Stomach smooth muscle (tissue), 2 donors: ENCODE results near the gene PPP1R12A.

Experiments
- H3K27ac ChIP-seq: one replicate; pipeline ENCODE4 v1.7.0; 2013; ENCODE audit warnings: mild to moderate bottlenecking, low read length, inconsistent platforms
- H3K27me3 ChIP-seq, 2 donors: one replicate each; pipeline ENCODE4 v1.7.0; 2013; ENCODE audit warnings: low read length in 2 of 2; ENCODE audit not compliant: insufficient read depth in 2 of 2, control insufficient read depth in 1 of 2
- H3K36me3 ChIP-seq, 2 donors: one replicate each; pipeline ENCODE4 v1.7.0; 2013; ENCODE audit warnings: low read length in 2 of 2; ENCODE audit not compliant: control insufficient read depth in 2 of 2, insufficient read depth in 2 of 2
- H3K4me1 ChIP-seq: one replicate; pipeline ENCODE4 v1.7.0; 2013; ENCODE audit warnings: low read length; ENCODE audit not compliant: control insufficient read depth, insufficient read depth
- H3K4me3 ChIP-seq, 2 donors: one replicate each; pipeline ENCODE4 v1.7.0; 2013; ENCODE audit warnings: low read length in 2 of 2
- H3K9ac ChIP-seq, 2 donors: one replicate each; pipeline ENCODE4 v1.7.0; 2013; ENCODE audit warnings: low read length in 2 of 2, mild to moderate bottlenecking in 1 of 2
- H3K9me3 ChIP-seq, 2 donors: one replicate each; pipeline ENCODE4 v1.7.0; 2013; ENCODE audit warnings: low read length in 2 of 2; ENCODE audit not compliant: control insufficient read depth in 2 of 2
- donor health status: healthy.
- donor health status: Pancreatic carcinoma.

Gene PPP1R12A

GRCh38 chr12:79841878-79842265 lies 93.0 kb downstream of the PPP1R12A start:
- H3K27me3 ChIP-seq, result no peaks in the 10 kb centered on the region
- no peak overlapping the region for H3K9ac ChIP-seq
- H3K4me3 ChIP-seq, result no peak overlapping the region
- H3K27ac ChIP-seq, result no peak overlapping the region
- no peaks in the 10 kb centered on the region for H3K9me3 ChIP-seq
- H3K4me1 ChIP-seq, result no peaks in the 10 kb centered on the region
- H3K36me3 ChIP-seq, result peaks cover 19 to 20% of the 10 kb centered on the region in 2 donors

GRCh38 chr12:79841248-79841877 lies 93.5 kb downstream of the PPP1R12A start:
- Histone ChIP-seq H3K4me1 (no peaks in the 10 kb centered on the region), H3K36me3 (peaks cover 19 to 20% of the 10 kb centered on the region in 2 donors), H3K9ac (no peak overlapping the region), H3K27ac (no peak overlapping the region), H3K4me3 (no peak overlapping the region), H3K27me3 (no peaks in the 10 kb centered on the region), H3K9me3 (no peaks in the 10 kb centered on the region)

- Histone ChIP-seq H3K4me1 (peaks cover 5% of the 10 kb centered on the region), H3K36me3 (peaks cover 4 to 7% of the 10 kb centered on the region in 2 donors), H3K27me3 (no peaks in the 10 kb centered on the region), H3K4me3 (no peak overlapping the region), H3K9ac (no peak overlapping the region), H3K27ac (no peak overlapping the region), H3K9me3 (no peaks in the 10 kb centered on the region)
Observed at GRCh38 chr12:79838359-79838758, 96.5 kb downstream of the PPP1R12A start.

- peaks cover 4 to 7% of the 10 kb centered on the region in 2 donors for H3K36me3 ChIP-seq
- no peak overlapping the region for H3K9ac ChIP-seq
- no peak overlapping the region for H3K4me3 ChIP-seq
- no peaks in the 10 kb centered on the region for H3K27me3 ChIP-seq
- H3K9me3 ChIP-seq, result no peaks in the 10 kb centered on the region
- H3K27ac ChIP-seq, result no peak overlapping the region
- H3K4me1 ChIP-seq, result peaks cover 5% of the 10 kb centered on the region
Observed at GRCh38 chr12:79837575-79837974, 97.3 kb downstream of the PPP1R12A start.

DNA sequence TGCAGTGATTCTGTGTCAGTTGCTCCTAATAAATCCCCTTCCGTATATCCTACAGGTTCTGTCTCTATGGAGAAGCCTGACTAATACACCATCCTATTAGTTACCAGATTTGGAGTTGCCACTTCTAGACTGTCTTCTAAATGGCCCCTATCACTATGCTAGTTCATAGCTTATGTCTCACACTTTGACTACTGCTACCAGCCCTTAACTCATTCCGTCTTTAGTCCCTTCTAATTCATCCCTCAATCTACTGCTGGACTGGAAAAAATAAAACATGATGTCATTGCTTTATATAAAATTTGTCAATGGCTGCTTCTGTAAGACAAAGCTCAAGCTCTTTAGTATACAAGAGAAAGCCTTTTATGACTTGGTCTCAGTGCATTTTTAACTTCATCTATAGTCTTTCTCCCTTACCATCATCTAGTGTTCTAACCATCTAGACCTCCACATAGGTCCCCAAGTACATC lies 99.5 kb downstream of the PPP1R12A start:
- Histone ChIP-seq H3K4me3 (no peak overlapping the region), H3K27ac (no peak overlapping the region), H3K36me3 (peaks cover 4 to 7% of the 10 kb centered on the region in 2 donors), H3K9ac (no peak overlapping the region), H3K27me3 (no peaks in the 10 kb centered on the region), H3K4me1 (peaks cover 5% of the 10 kb centered on the region), H3K9me3 (no peaks in the 10 kb centered on the region)

DNA sequence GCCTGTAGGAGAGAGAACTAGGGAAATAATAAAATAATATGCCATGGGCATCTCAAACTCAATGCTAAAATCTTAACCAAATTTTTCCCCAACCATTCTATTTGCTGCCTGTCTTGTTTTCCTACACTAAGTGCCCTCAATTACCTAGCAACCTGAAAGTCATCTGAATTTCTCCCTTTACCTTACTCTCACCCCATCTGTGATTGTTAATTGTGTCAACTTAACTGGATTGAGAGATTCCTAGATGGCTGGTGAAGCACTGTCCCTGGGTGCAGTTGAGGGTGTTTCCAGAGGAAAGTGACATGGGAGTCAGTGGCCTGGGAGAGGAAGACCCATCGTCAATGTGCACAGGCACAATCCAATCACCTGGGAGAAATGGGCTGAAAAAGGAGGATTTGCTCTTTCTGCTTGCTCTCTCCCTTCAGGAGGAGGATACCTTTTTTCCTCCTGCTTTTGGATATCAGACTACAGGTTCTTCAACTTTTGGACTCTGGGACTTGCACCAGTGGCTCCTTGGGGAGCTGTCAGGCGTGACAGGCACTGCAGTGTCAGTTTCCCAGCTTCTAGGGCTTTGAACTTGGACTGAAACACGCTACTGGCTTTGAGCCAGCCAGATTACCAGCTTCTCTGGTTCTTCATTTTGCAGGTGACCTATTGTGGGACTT lies 100.1 kb downstream of the PPP1R12A start:
- Histone ChIP-seq H3K9me3 (no peaks in the 10 kb centered on the region), H3K27ac (no peak overlapping the region), H3K27me3 (no peaks in the 10 kb centered on the region), H3K36me3 (peaks cover 4 to 7% of the 10 kb centered on the region in 2 donors), H3K9ac (no peak overlapping the region), H3K4me1 (peaks cover 5% of the 10 kb centered on the region), H3K4me3 (no peak overlapping the region)

DNA sequence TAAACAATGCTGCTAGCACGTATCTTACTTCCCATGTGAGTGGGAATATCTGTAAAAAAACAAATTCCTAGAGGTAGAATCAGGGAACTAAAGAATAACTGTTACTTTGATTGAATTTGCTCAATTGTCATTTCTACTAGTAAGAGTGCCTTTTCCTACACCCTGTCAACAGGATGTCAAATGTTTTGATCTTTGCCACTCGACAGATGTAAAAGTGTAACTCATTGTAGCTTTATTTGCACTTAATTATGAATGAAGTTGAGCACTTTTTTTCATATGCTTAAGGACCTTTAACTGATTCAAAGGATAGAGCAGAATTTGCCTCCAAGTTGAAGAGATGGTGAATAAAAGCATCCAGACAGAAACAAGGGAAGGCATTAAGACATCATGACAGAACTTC lies 104.5 kb downstream of the PPP1R12A start:
- Histone ChIP-seq H3K4me3 (no peak overlapping the region), H3K36me3 (peaks cover 0 to 7% of the 10 kb centered on the region in 2 donors), H3K4me1 (peaks cover 5% of the 10 kb centered on the region), H3K9me3 (no peaks in the 10 kb centered on the region), H3K27me3 (no peaks in the 10 kb centered on the region), H3K9ac (no peak overlapping the region), H3K27ac (no peak overlapping the region)

DNA sequence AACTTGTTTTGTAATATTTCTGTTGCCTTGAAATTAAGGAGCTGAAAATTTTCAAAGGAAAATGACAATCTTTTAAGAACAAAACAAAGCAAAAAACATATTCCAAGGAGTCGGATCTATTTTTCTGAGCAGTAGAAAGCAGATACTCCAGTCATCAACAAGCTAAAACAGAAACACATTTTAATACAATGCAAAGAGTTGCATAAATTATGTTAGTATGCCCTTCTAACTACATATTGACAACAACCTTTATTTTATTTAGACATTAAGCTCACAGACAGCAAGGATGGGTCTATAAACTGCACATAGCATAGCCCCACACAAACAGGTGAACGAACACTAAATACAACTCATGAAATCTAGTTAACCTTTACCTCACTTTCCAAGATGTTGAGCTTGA lies 106.0 kb downstream of the PPP1R12A start:
- H3K36me3 ChIP-seq, result peaks cover 0 to 7% of the 10 kb centered on the region in 2 donors
- H3K9ac ChIP-seq, result no peak overlapping the region
- H3K27ac ChIP-seq, result no peak overlapping the region
- no peak overlapping the region for H3K4me3 ChIP-seq
- H3K9me3 ChIP-seq, result no peaks in the 10 kb centered on the region
- no peaks in the 10 kb centered on the region for H3K4me1 ChIP-seq
- H3K27me3 ChIP-seq, result no peaks in the 10 kb centered on the region

DNA sequence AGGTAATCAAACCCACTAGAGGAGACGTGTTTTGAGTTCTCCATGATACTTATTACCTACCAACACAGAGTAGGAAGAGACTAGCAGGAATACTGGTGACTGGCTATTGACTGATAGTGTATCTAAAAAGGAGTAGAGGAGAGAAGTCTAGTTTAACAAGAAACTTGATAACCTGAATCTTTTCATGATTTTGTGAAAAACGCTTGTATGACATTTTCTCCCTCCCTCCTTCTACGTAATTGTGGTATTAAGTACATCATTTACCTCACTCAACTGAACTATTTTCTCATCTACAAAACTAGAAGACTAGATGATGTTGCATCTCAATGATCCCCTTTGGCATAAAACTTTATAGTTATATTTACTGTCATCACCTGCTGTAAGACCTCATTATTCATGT lies 107.4 kb downstream of the PPP1R12A start:
- no peak overlapping the region for H3K27ac ChIP-seq

DNA sequence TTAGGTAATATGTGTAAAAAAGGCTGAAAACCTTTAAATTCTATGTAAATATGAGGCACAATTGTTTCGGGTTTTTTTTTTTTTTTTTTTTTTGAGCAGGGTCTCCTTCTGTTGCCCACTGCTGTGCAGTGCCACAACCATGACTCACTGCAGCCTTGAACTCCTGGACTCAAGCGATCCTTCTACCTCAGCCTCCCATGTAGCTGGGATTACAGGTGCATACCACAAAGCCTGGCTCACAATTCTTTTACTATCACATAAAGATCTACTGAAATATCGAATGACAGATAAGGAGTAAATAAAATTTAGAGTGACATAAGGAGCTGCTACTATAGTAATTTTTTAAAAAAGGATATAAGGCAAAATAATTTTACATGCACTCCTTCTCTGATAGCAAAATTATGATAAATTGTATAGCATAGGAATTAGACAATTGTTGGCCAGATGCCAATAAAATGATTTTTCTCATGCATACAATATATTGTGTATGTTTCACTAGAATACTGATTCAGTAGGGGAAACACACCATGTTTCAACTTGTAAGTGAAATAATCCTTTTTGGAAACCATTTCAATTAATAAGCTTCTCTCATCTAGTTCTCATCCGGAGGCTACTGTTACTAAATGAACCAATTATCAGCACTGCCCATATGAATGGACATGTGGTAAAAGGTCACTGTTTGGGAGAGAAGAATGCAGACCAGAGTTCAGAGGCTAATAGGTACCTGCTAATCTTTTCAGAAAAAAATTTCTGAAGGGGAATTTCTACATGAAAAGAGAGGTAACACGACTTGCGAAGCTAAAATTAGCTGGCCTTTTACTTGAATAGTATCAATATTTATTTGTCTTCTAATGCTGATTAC lies 108.4 kb downstream of the PPP1R12A start:
- no peaks in the 10 kb centered on the region for H3K4me1 ChIP-seq
- H3K9me3 ChIP-seq, result no peaks in the 10 kb centered on the region
- no peak overlapping the region for H3K4me3 ChIP-seq
- no peaks in the 10 kb centered on the region for H3K27me3 ChIP-seq
- peaks cover 0 to 7% of the 10 kb centered on the region in 2 donors for H3K36me3 ChIP-seq
- H3K27ac ChIP-seq, result no peak overlapping the region
- H3K9ac ChIP-seq, result no peak overlapping the region

More for the DNA sequence above, 107.4 kb downstream of the PPP1R12A start:
- Histone ChIP-seq H3K4me1 (no peaks in the 10 kb centered on the region), H3K4me3 (no peak overlapping the region), H3K9me3 (no peaks in the 10 kb centered on the region), H3K27me3 (no peaks in the 10 kb centered on the region), H3K36me3 (peaks cover 0 to 7% of the 10 kb centered on the region in 2 donors), H3K9ac (no peak overlapping the region)
